Measurements from ENCODE around the gene UFD1.

GRCh38 chr22:19461506-19461905 lies 17.5 kb downstream of the UFD1 start:
- TF ChIP-seq RFX5 (IDR thresholded peaks at IDR 0.05; ENCODE audit: low read depth, low read length) (no peak), CREB5 (CRISPR knock-in tag; IDR thresholded peaks at IDR 0.05) (no peak)
